ENCODE results near the gene GGACT.

DNA sequence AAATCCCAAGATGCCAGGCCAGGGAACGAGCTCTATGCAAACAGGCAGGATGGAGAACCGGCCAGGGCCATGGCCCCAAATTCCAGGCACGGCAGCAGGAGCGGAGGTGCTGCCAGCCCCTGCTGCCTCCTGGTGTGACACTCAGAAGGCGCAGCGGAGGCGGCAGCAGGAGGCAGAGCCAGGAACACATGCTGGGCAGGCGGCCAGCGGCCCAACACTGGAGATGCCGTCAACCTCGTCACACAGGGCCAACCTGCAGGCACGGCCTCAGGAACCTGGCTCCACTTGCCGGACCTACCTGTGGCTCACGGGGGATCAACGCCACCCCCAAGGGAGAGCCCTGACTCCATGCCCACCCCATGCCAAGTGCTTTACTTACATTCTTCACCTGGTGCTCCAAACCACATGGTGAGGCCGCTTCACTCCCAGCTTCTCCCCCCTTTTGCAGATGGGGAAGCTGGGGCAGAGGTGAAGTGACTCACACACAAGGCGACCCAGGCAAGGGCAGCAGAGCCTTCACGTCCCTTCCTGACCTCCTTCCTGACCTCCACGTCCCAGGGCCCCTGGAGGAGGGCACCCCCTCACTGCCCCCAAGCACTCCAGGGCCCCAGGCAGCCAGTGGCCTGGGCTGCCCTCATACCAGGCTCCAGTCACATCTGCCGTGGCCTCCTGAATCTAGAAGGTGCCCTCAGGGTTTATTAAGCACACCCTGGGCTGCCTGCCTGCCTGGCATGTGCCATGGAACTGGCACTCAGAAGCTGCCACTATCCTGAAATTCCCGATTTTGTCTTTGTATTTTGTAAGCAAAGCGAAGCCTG is 43.5 kb downstream of the GGACT start:
- TF ChIP-seq, protein P1, sequence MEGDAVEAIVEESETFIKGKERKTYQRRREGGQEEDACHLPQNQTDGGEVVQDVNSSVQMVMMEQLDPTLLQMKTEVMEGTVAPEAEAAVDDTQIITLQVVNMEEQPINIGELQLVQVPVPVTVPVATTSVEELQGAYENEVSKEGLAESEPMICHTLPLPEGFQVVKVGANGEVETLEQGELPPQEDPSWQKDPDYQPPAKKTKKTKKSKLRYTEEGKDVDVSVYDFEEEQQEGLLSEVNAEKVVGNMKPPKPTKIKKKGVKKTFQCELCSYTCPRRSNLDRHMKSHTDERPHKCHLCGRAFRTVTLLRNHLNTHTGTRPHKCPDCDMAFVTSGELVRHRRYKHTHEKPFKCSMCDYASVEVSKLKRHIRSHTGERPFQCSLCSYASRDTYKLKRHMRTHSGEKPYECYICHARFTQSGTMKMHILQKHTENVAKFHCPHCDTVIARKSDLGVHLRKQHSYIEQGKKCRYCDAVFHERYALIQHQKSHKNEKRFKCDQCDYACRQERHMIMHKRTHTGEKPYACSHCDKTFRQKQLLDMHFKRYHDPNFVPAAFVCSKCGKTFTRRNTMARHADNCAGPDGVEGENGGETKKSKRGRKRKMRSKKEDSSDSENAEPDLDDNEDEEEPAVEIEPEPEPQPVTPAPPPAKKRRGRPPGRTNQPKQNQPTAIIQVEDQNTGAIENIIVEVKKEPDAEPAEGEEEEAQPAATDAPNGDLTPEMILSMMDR (IDR thresholded peaks at IDR 0.05; ENCODE audit: low read length) = no peak
- no peak for TF ChIP-seq EZH2 (IDR thresholded peaks at IDR 0.05; ENCODE audit: borderline replicate concordance, low read length)
